DND-41 (cell line): ENCODE measurements around the gene OR4S2.

Experiments
- ATAC-seq: fragments of 200-7000 bp; cut with Tn5 transposase; 3 replicates; pipeline ENCODE4 v1.9.1; 2021; ENCODE audit warnings: low read depth; ENCODE audit not compliant: insufficient read depth
- DNase-seq: peaks from one replicate; pipeline ENCODE4 v3.0.0-alpha.2; 2020
- H2AFZ ChIP-seq: 2 replicates; pipeline ENCODE4 v1.6.0; 2012; ENCODE audit warnings: low read depth, low read length
- H3K27ac ChIP-seq: 2 replicates; pipeline ENCODE4 v1.5.1; 2012; ENCODE audit warnings: low read length, inconsistent platforms
- H3K27me3 ChIP-seq: fragments of 200-600 bp; sonication (generic); 2 replicates; pipeline ENCODE4 v1.6.0; 2012; ENCODE audit warnings: low read length, mild to moderate bottlenecking, inconsistent platforms; ENCODE audit not compliant: insufficient read depth, poor library complexity
- H3K36me3 ChIP-seq: 2 replicates; pipeline ENCODE4 v1.5.1; 2012; ENCODE audit warnings: low read length, inconsistent platforms; ENCODE audit not compliant: insufficient read depth
- H3K4me1 ChIP-seq: 2 replicates; pipeline ENCODE4 v1.5.1; 2012; ENCODE audit warnings: mild to moderate bottlenecking, low read length; ENCODE audit not compliant: insufficient read depth
- H3K4me2 ChIP-seq: 2 replicates; pipeline ENCODE4 v1.6.0; 2012; ENCODE audit warnings: mild to moderate bottlenecking, moderate library complexity, low read length, inconsistent platforms; ENCODE audit not compliant: insufficient read depth
- H3K4me3 ChIP-seq, 2 experiments: fragments of 200-600 bp in 1 of 2; shearing (Covaris generic) in 1 of 2; 2 replicates each; pipeline ENCODE4 v1.5.1; 2012 to 2016; ENCODE audit warnings: inconsistent platforms in 2 of 2, low read length in 2 of 2, mild to moderate bottlenecking in 2 of 2, low read depth in 1 of 2, moderate library complexity in 1 of 2
- H3K79me2 ChIP-seq: 2 replicates; pipeline ENCODE4 v1.6.0; 2012; ENCODE audit warnings: low read length, inconsistent platforms; ENCODE audit not compliant: insufficient read depth
- H3K9ac ChIP-seq: 2 replicates; pipeline ENCODE4 v1.6.0; 2012; ENCODE audit warnings: low read depth, mild to moderate bottlenecking, inconsistent platforms, low read length, moderate library complexity
- H3K9me3 ChIP-seq: 2 replicates; pipeline ENCODE4 v1.5.1; 2012; ENCODE audit warnings: low read length, moderate library complexity, mild to moderate bottlenecking, inconsistent platforms; ENCODE audit not compliant: insufficient read depth, severe bottlenecking
- H4K20me1 ChIP-seq: 2 replicates; pipeline ENCODE4 v1.6.0; 2012; ENCODE audit warnings: low read length; ENCODE audit not compliant: insufficient read depth
- CTCF ChIP-seq: IDR thresholded peaks from 2 replicates; pipeline ENCODE4 v1.5.1; 2012; ENCODE audit warnings: borderline replicate concordance, low read length, moderate library complexity, mild to moderate bottlenecking; ENCODE audit not compliant: poor library complexity, severe bottlenecking; ENCODE audit errors: extremely low read depth
- EZH2 ChIP-seq: IDR thresholded peaks from 3 replicates; pipeline ENCODE4 v1.6.1; 2012; ENCODE audit warnings: borderline replicate concordance, low read depth, mild to moderate bottlenecking, moderate library complexity, low read length, inconsistent platforms; ENCODE audit not compliant: severe bottlenecking

The OR4S2 gene

GRCh38 chr11:55661901-55662300 lies 13.8 kb downstream of the OR4S2 start, which contains the start of gene OR4C6:
OR4C6 (plus strand) TSS chr11:55662201; CDS start chr11:55665167, 2,966 bp downstream.
- Histone ChIP-seq H3K36me3 (no peaks in the 10 kb centered on the region), H3K4me2 (no peak within 1 kb of the TSS), H3K9ac (no peak within 1 kb of the TSS), H3K27ac (no peak within 1 kb of the TSS), H3K79me2 (no peaks in the 10 kb centered on the region), H3K9me3 (no peaks in the 10 kb centered on the region), H3K27me3 (no peaks in the 10 kb centered on the region), H4K20me1 (no peaks in the 10 kb centered on the region), H3K4me3 (no peak within 1 kb of the TSS), H2AFZ (no peak within 1 kb of the TSS), H3K4me1 (no peaks in the 10 kb centered on the region)
- ATAC-seq (no peak), DNase-seq (no peak)
- no peak for TF ChIP-seq CTCF
- no peak for TF ChIP-seq EZH2

- TF ChIP-seq CTCF (no peak), EZH2 (no peak)
- Histone ChIP-seq H3K27ac (no peak overlapping the region), H3K4me2 (no peak overlapping the region), H3K9ac (no peak overlapping the region), H3K9me3 (no peaks in the 10 kb centered on the region), H4K20me1 (no peaks in the 10 kb centered on the region), H3K27me3 (no peaks in the 10 kb centered on the region), H3K4me3 (no peak overlapping the region), H3K79me2 (no peaks in the 10 kb centered on the region), H3K4me1 (no peaks in the 10 kb centered on the region), H2AFZ (no peak overlapping the region), H3K36me3 (no peaks in the 10 kb centered on the region)
- ATAC-seq: no peak
- DNase-seq: no peak
Observed at GRCh38 chr11:55669376-55669775, 21.2 kb downstream of the OR4S2 start.

GRCh38 chr11:55673860-55674259 lies 25.7 kb downstream of the OR4S2 start:
- TF ChIP-seq EZH2 (no peak), CTCF (no peak)
- H3K36me3 ChIP-seq: no peaks in the 10 kb centered on the region
- no peaks in the 10 kb centered on the region for H3K9me3 ChIP-seq
- no peak overlapping the region for H3K4me2 ChIP-seq
- no peak overlapping the region for H3K27ac ChIP-seq
- H3K27me3 ChIP-seq: no peaks in the 10 kb centered on the region
- DNase-seq: no peak
- H2AFZ ChIP-seq: no peak overlapping the region
- H3K9ac ChIP-seq: no peak overlapping the region
- H3K4me1 ChIP-seq: no peaks in the 10 kb centered on the region
- no peaks in the 10 kb centered on the region for H3K79me2 ChIP-seq
- H3K4me3 ChIP-seq: no peak overlapping the region
- no peak for ATAC-seq
- H4K20me1 ChIP-seq: no peaks in the 10 kb centered on the region

- no peak for ATAC-seq
- H3K4me3 ChIP-seq: no peak overlapping the region
- no peak overlapping the region for H2AFZ ChIP-seq
- peaks cover 8% of the 10 kb centered on the region for H3K9me3 ChIP-seq
- H3K27me3 ChIP-seq: no peaks in the 10 kb centered on the region
- no peaks in the 10 kb centered on the region for H4K20me1 ChIP-seq
- H3K9ac ChIP-seq: no peak overlapping the region
- H3K27ac ChIP-seq: no peak overlapping the region
- TF ChIP-seq CTCF: no peak
- no peak for TF ChIP-seq EZH2
- H3K4me1 ChIP-seq: no peaks in the 10 kb centered on the region
- DNase-seq: no peak
- no peaks in the 10 kb centered on the region for H3K79me2 ChIP-seq
- no peaks in the 10 kb centered on the region for H3K36me3 ChIP-seq
- H3K4me2 ChIP-seq: no peak overlapping the region
Observed at GRCh38 chr11:55697817-55698216, 49.7 kb downstream of the OR4S2 start.
